GM21529 (cell line): Measurements from ENCODE around the gene ITIH1.

Source experiments
- ATAC-seq: cut with Tn5 transposase; IDR thresholded peaks from one replicate; pipeline ENCODE4 v1.9.1; 2021; ENCODE audit not compliant: unreplicated experiment

ITIH1 gene

GRCh38 chr3:52810923-52811322, 33.5 kb downstream of the ITIH1 start:
- no peak for ATAC-seq

GRCh38 chr3:52811452-52812011, 34.1 kb downstream of the ITIH1 start:
- no peak for ATAC-seq

- ATAC-seq = no peak
Measured at GRCh38 chr3:52813810-52814209, 36.4 kb downstream of the ITIH1 start.

- no peak for ATAC-seq
Measured at GRCh38 chr3:52816199-52816598, 38.8 kb downstream of the ITIH1 start.

GRCh38 chr3:52816654-52817053, 39.3 kb downstream of the ITIH1 start:
- no peak for ATAC-seq

GRCh38 chr3:52817221-52817620, 39.8 kb downstream of the ITIH1 start:
- no peak for ATAC-seq

GRCh38 chr3:52817860-52818259, 40.5 kb downstream of the ITIH1 start:
- ATAC-seq = no peak

- no peak for ATAC-seq
Measured at GRCh38 chr3:52819936-52820335, 42.5 kb downstream of the ITIH1 start.

GRCh38 chr3:52820736-52821135, 43.3 kb downstream of the ITIH1 start:
- ATAC-seq = no peak

GRCh38 chr3:52822363-52822762, 45.0 kb downstream of the ITIH1 start:
- no peak for ATAC-seq

- no peak for ATAC-seq
Measured at GRCh38 chr3:52824037-52824436, 46.6 kb downstream of the ITIH1 start.

GRCh38 chr3:52827441-52827840, 50.0 kb downstream of the ITIH1 start:
- no peak for ATAC-seq

- no peak for ATAC-seq
Measured at GRCh38 chr3:52827866-52828376, 50.5 kb downstream of the ITIH1 start.

- no peak for ATAC-seq
Measured at GRCh38 chr3:52829482-52829881, 52.1 kb downstream of the ITIH1 start.

GRCh38 chr3:52829906-52830463, 52.6 kb downstream of the ITIH1 start:
- no peak for ATAC-seq

GRCh38 chr3:52830535-52831258, 53.3 kb downstream of the ITIH1 start, which contains the start of gene ITIH4:
ITIH4 (minus strand) TSS chr3:52830672; CDS start chr3:52830642, 30 bp downstream.
- no peak for ATAC-seq

GRCh38 chr3:52831500-52832301, 54.3 kb downstream of the ITIH1 start:
- ATAC-seq = no peak

- ATAC-seq = no peak
Measured at GRCh38 chr3:52833202-52833601, 55.8 kb downstream of the ITIH1 start.

GRCh38 chr3:52834871-52835501, 57.6 kb downstream of the ITIH1 start, which contains the start of gene MUSTN1:
MUSTN1 (minus strand) TSS chr3:52835019; CDS start chr3:52834948, 71 bp downstream.
- ATAC-seq = no peak

GRCh38 chr3:52835766-52836470, 58.5 kb downstream of the ITIH1 start:
- no peak for ATAC-seq
